ENCODE data around the gene WDR73. TPM values are rescaled to one million over a fixed set of nuclear protein-coding genes. Genes with fewer than 3 reads are reported as not detected.
A peak's percentile ranks its signal among the peaks of the same experiment; 100 is the strongest.

Gene WDR73
- total RNA-seq, 6 experiments from 2014 or later, result 19.9 to 23.7 (median 21.4) TPM

- H3K36me3 Mint-ChIP-seq (ENCODE audit: low read depth), result no peaks in the 10 kb centered on the region; the same call in 1 of the 2 replicates
- no peaks in the 10 kb centered on the region for H3K9me3 Mint-ChIP-seq
- H3K4me1 Mint-ChIP-seq (ENCODE audit: low read depth), result 0 out of 2 replicates have a peak, but pooled peaks cover 5% of the 10 kb centered on the region
- TF ChIP-seq CTCF (IDR thresholded peaks at IDR 0.05), result no peak
- no peak overlapping the region for H3K4me3 Mint-ChIP-seq
- no peak overlapping the region for H3K27ac Mint-ChIP-seq
- no peaks in the 10 kb centered on the region; the same call in 1 of the 2 replicates for H3K27me3 Mint-ChIP-seq (ENCODE audit: insufficient read depth)
- no peak for DNase-seq
Measured at GRCh38 chr15:84603630-84604379, 50.3 kb downstream of the WDR73 start.

GRCh38 chr15:84601555-84601838 is 52.6 kb downstream of the WDR73 start:
- Mint-ChIP-seq H3K4me3 (peak overlapping the region; percentile 94), H3K27me3 (ENCODE audit: insufficient read depth) (no peaks in the 10 kb centered on the region; the same call in 1 of the 2 replicates), H3K4me1 (ENCODE audit: low read depth) (0 out of 2 replicates have a peak, but pooled peaks cover 5% of the 10 kb centered on the region), H3K9me3 (no peaks in the 10 kb centered on the region), H3K36me3 (ENCODE audit: low read depth) (no peaks in the 10 kb centered on the region; the same call in 1 of the 2 replicates), H3K27ac (peak overlapping the region; percentile 74)
- TF ChIP-seq CTCF (IDR thresholded peaks at IDR 0.05), result no peak
- DNase-seq, result no peak

GRCh38 chr15:84600687-84601554 is 53.2 kb downstream of the WDR73 start, which contains the start of gene ZSCAN2:
TSS of gene ZSCAN2 (plus strand) at chr15:84601009. CDS start at chr15:84603928, 2,919 bp downstream.
- DNase-seq, result peak; percentile 93
- H3K36me3 Mint-ChIP-seq (ENCODE audit: low read depth), result no peaks in the 10 kb centered on the region; the same call in 1 of the 2 replicates
- H3K4me3 Mint-ChIP-seq, result peak within 1 kb of the TSS; percentile 94
- no peaks in the 10 kb centered on the region for H3K9me3 Mint-ChIP-seq
- no peaks in the 10 kb centered on the region; the same call in 1 of the 2 replicates for H3K27me3 Mint-ChIP-seq (ENCODE audit: insufficient read depth)
- 0 out of 2 replicates have a peak, but pooled peaks cover 5% of the 10 kb centered on the region for H3K4me1 Mint-ChIP-seq (ENCODE audit: low read depth)
- TF ChIP-seq CTCF (IDR thresholded peaks at IDR 0.05), result no peak
- peak within 1 kb of the TSS; percentile 74 for H3K27ac Mint-ChIP-seq

- Mint-ChIP-seq H3K36me3 (ENCODE audit: low read depth) (no peaks in the 10 kb centered on the region; the same call in 1 of the 2 replicates), H3K27me3 (ENCODE audit: insufficient read depth) (no peaks in the 10 kb centered on the region; the same call in 1 of the 2 replicates), H3K4me1 (ENCODE audit: low read depth) (0 out of 2 replicates have a peak, but pooled peaks cover 4% of the 10 kb centered on the region), H3K9me3 (no peaks in the 10 kb centered on the region), H3K4me3 (peak overlapping the region; percentile 94), H3K27ac (peak overlapping the region; percentile 74)
- DNase-seq, result peak; percentile 89
- TF ChIP-seq CTCF (IDR thresholded peaks at IDR 0.05), result no peak
Measured at GRCh38 chr15:84600331-84600686, 53.8 kb downstream of the WDR73 start.

GRCh38 chr15:84599906-84600305 is 54.2 kb downstream of the WDR73 start:
- no peak for DNase-seq
- no peaks in the 10 kb centered on the region; the same call in none of the 2 replicates for H3K27me3 Mint-ChIP-seq (ENCODE audit: insufficient read depth)
- no peaks in the 10 kb centered on the region for H3K4me1 Mint-ChIP-seq (ENCODE audit: low read depth)
- H3K27ac Mint-ChIP-seq, result no peak overlapping the region
- no peaks in the 10 kb centered on the region for H3K36me3 Mint-ChIP-seq (ENCODE audit: low read depth)
- peak overlapping the region; percentile 94 for H3K4me3 Mint-ChIP-seq
- TF ChIP-seq CTCF (IDR thresholded peaks at IDR 0.05), result no peak
- no peaks in the 10 kb centered on the region for H3K9me3 Mint-ChIP-seq

Measured in HFFc6 (cell line).